OCI-LY7 (cell line): Measurements from ENCODE around the gene PRELP. TPM values are rescaled to one million over a fixed set of nuclear protein-coding genes. Genes with fewer than 3 reads are reported as not detected.

Experiments
- BruUV-seq: library from RNA; stranded (reverse); fragments of 400-500 nt; replicated peaks from 2 replicates; lab custom pipeline; 2021; lab: Mats Ljungman, UMichigan
- CTCF ChIA-PET: fragments of 300-600 bp; sonication (Branson Sonifier 250); formaldehyde crosslinking; loops from one replicate; lab custom pipeline; 2022; ENCODE audit warnings: antibody characterized with exemption; ENCODE audit not compliant: unreplicated experiment; lab: Charles Lee
- POLR2A ChIA-PET: fragments of 300-600 bp; sonication (Branson Sonifier 250); formaldehyde crosslinking; loops from one replicate; lab custom pipeline; 2022; ENCODE audit warnings: antibody characterized with exemption; lab: Charles Lee
- DNase-seq: peaks from one replicate; pipeline ENCODE4 v3.0.0-alpha.2; 2015; ENCODE audit warnings: low spot score
- H2AFZ ChIP-seq: fragments of 200-600 bp; sonication (generic), shearing (Covaris generic); 2 replicates; pipeline ENCODE4 v1.6.1; 2014; ENCODE audit warnings: mild to moderate bottlenecking, antibody characterized with exemption, low read length, moderate library complexity
- H3K27ac ChIP-seq: fragments of 200-600 bp; sonication (generic); 2 replicates; pipeline ENCODE4 v1.5.1; 2014; ENCODE audit warnings: mixed run types, low read depth, mild to moderate bottlenecking, moderate library complexity, low read length, inconsistent platforms; ENCODE audit not compliant: poor library complexity, severe bottlenecking
- H3K36me3 ChIP-seq: fragments of 200-600 bp; sonication (generic); 2 replicates; pipeline ENCODE4 v1.6.1; 2014; ENCODE audit warnings: mild to moderate bottlenecking, antibody characterized with exemption, low read length, moderate library complexity, mixed read lengths; ENCODE audit not compliant: insufficient read depth
- H3K4me1 ChIP-seq: fragments of 200-600 bp; sonication (generic); 2 replicates; pipeline ENCODE4 v1.5.1; 2014; ENCODE audit warnings: mild to moderate bottlenecking, low read length; ENCODE audit not compliant: insufficient read depth, poor library complexity, severe bottlenecking
- H3K4me2 ChIP-seq: fragments of 200-600 bp; sonication (generic); 2 replicates; pipeline ENCODE4 v1.6.1; 2014; ENCODE audit warnings: mild to moderate bottlenecking, low read length
- H3K4me3 ChIP-seq: fragments of 200-600 bp; sonication (generic); 2 replicates; pipeline ENCODE4 v1.5.1; 2014; ENCODE audit warnings: mild to moderate bottlenecking, low read depth, low read length; ENCODE audit not compliant: poor library complexity, severe bottlenecking
- H3K79me2 ChIP-seq: fragments of 200-600 bp; sonication (generic); 2 replicates; pipeline ENCODE4 v1.6.1; 2016; ENCODE audit warnings: low read depth, mild to moderate bottlenecking, low read length, moderate library complexity, mixed read lengths; ENCODE audit not compliant: insufficient read depth
- H3K9me2 ChIP-seq: fragments of 200-600 bp; sonication (generic); 2 replicates; pipeline ENCODE4 v1.6.1; 2016; ENCODE audit warnings: mild to moderate bottlenecking, low read length, mixed read lengths; ENCODE audit not compliant: insufficient read depth
- H3K9me3 ChIP-seq: fragments of 200-600 bp; sonication (generic); 2 replicates; pipeline ENCODE4 v1.6.1; 2014; ENCODE audit warnings: mild to moderate bottlenecking, mixed run types, low read length, mixed read lengths
- H4K20me1 ChIP-seq: fragments of 200-600 bp; sonication (generic); 2 replicates; pipeline ENCODE4 v1.6.1; 2014; ENCODE audit warnings: mild to moderate bottlenecking, antibody characterized with exemption, low read length, moderate library complexity, mixed read lengths; ENCODE audit not compliant: insufficient read depth
- EZH2phosphoT487 ChIP-seq: fragments of 200-600 bp; sonication (generic); IDR thresholded peaks from 2 replicates; pipeline ENCODE4 v1.6.1; 2018; ENCODE audit warnings: low read depth, borderline replicate concordance, mild to moderate bottlenecking, mixed run types, antibody characterized with exemption, low read length, moderate library complexity, mixed read lengths
- intact Hi-C: fragments of 100-400 bp; cut with micrococcal nuclease; formaldehyde crosslinking; loops from one replicate; pipeline ENCODE4 v1.10.0; 2022; ENCODE audit not compliant: unreplicated experiment
- total RNA-seq, 2 experiments: library from RNA; depleted of rRNA in 1 of 2; stranded (reverse); fragments of >200 nt in 1 of 2; shearing (Covaris generic) in 1 of 2; gene quantifications; 2 replicates each; pipeline ENCODE4 v1.2.3, GENCODE V29; 2014 to 2022
- TF ChIP-seq, protein P1 (sequence below): fragments of 200-600 bp; sonication (generic); conservative IDR thresholded peaks from 2 replicates; pipeline ENCODE4 v1.5.1; 2014; ENCODE audit warnings: mild to moderate bottlenecking, antibody characterized with exemption, low read length, moderate library complexity, mixed read lengths

PRELP gene
- total RNA-seq, 2 experiments from 2014 or later = not detected

DNA sequence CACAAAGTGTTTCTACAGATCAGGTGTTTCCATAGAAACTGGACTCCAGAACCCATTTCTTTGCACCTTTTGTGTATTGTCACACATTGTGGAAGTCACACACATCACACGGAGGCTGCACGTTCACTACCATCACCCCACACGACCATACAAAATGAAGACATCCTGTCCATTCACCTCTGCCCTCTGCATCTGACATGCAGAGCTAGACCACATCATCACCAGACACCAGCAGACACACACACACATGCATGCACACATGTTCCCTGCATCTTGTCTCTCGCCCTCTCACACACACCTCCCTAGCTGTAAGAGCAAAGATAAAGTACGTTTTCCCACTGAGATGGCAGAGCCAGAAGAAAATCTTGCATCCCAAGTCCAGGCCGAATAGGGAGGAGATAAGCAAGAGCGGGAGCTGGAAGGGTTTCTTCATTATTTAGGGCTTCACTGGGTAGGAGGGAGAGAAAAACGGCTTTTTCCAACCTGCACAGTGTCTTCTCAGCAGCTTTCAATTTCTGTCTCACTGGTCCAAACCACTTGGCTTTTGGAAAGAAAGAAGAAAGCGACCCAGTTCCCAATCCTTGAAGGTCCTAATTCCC is 709 bp downstream of the PRELP start:
- Histone ChIP-seq H4K20me1 (no peaks in the 10 kb centered on the region), H3K4me3 (no peak overlapping the region), H3K9me2 (no peaks in the 10 kb centered on the region), H3K4me1 (peaks cover 14% of the 10 kb centered on the region), H3K36me3 (no peaks in the 10 kb centered on the region), H3K79me2 (no peaks in the 10 kb centered on the region), H3K4me2 (no peak overlapping the region), H3K9me3 (no peaks in the 10 kb centered on the region), H2AFZ (no peak overlapping the region), H3K27ac (no peak overlapping the region)
- DNase-seq = no peak
- no TSS peak for BruUV-seq
- TF ChIP-seq, protein P1, sequence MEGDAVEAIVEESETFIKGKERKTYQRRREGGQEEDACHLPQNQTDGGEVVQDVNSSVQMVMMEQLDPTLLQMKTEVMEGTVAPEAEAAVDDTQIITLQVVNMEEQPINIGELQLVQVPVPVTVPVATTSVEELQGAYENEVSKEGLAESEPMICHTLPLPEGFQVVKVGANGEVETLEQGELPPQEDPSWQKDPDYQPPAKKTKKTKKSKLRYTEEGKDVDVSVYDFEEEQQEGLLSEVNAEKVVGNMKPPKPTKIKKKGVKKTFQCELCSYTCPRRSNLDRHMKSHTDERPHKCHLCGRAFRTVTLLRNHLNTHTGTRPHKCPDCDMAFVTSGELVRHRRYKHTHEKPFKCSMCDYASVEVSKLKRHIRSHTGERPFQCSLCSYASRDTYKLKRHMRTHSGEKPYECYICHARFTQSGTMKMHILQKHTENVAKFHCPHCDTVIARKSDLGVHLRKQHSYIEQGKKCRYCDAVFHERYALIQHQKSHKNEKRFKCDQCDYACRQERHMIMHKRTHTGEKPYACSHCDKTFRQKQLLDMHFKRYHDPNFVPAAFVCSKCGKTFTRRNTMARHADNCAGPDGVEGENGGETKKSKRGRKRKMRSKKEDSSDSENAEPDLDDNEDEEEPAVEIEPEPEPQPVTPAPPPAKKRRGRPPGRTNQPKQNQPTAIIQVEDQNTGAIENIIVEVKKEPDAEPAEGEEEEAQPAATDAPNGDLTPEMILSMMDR = no peak
- TF ChIP-seq EZH2phosphoT487 = no peak
- ChIA-PET CTCF (interaction anchor here (0.5 to 0.6 kb wide), 2 partner anchors 53 to 207 kb away, joined by 3 read pairs; no protein-coding TSS in a partner anchor), POLR2A (interaction anchor here (0.7 to 1.5 kb wide), 2 partner anchors 12 to 73 kb away, joined by 3 to 4 read pairs; no protein-coding TSS in a partner anchor)
- intact Hi-C loops = no loop called here

- TF ChIP-seq, protein P1 = no peak
- TF ChIP-seq EZH2phosphoT487 = no peak
- H3K27ac ChIP-seq = no peak overlapping the region
- H3K9me2 ChIP-seq = no peaks in the 10 kb centered on the region
- ChIA-PET CTCF (interaction anchor here (0.6 to 1.4 kb wide), 2 partner anchors 11 to 152 kb away, joined by 3 to 4 read pairs; no protein-coding TSS in a partner anchor), POLR2A (interaction anchor here (1.4 kb wide), 1 partner anchor 134 kb away, joined by 3 read pairs; no protein-coding TSS in a partner anchor)
- H3K9me3 ChIP-seq = no peaks in the 10 kb centered on the region
- H3K79me2 ChIP-seq = no peaks in the 10 kb centered on the region
- H3K4me3 ChIP-seq = no peak overlapping the region
- no peaks in the 10 kb centered on the region for H4K20me1 ChIP-seq
- no peak for DNase-seq
- intact Hi-C loops = no loop called here
- H3K36me3 ChIP-seq = no peaks in the 10 kb centered on the region
- BruUV-seq = no TSS peak
- H3K4me1 ChIP-seq = peaks cover 17% of the 10 kb centered on the region
- H3K4me2 ChIP-seq = no peak overlapping the region
- no peak overlapping the region for H2AFZ ChIP-seq
These were observed 2.1 kb downstream of the PRELP start for GRCh38 chr1:203477748-203478147.

DNA sequence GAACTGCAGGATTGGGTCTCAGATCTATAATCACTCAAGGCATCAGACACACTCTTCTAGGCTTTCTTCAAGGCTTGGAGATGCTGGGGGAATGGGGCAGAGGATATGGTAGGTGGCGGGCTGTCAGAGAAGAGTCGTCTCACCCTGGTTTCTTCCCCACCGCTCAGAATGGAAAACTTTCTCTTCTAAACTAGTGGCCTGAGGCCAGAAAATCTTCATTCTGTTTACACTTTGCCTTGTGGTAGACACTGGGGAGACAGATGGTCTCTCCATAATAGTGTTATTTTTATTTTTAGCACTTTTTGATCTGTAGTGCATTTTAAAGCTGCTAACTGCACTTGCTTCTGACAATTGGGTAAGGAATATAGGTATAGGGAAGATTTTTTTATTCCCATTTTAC is 2.6 kb downstream of the PRELP start:
- Histone ChIP-seq H3K36me3 (no peaks in the 10 kb centered on the region), H4K20me1 (no peaks in the 10 kb centered on the region), H3K9me3 (no peaks in the 10 kb centered on the region), H3K9me2 (no peaks in the 10 kb centered on the region), H3K4me3 (no peak overlapping the region), H3K4me1 (peaks cover 17% of the 10 kb centered on the region), H3K79me2 (no peaks in the 10 kb centered on the region), H2AFZ (no peak overlapping the region), H3K27ac (no peak overlapping the region), H3K4me2 (no peak overlapping the region)
- POLR2A ChIA-PET = interaction anchor here (0.5 to 1.4 kb wide), 2 partner anchors 24 to 135 kb away, joined by 3 read pairs; no protein-coding TSS in a partner anchor
- DNase-seq = no peak
- intact Hi-C loops = no loop called here
- CTCF ChIA-PET = interaction anchor here (1.4 kb wide), 1 partner anchor 12 kb away, joined by 4 read pairs; no protein-coding TSS in a partner anchor
- no peak for TF ChIP-seq EZH2phosphoT487
- TF ChIP-seq, protein P1 = no peak
- no TSS peak for BruUV-seq
